ENCODE measurements around the gene KRTAP13-1.

DNA sequence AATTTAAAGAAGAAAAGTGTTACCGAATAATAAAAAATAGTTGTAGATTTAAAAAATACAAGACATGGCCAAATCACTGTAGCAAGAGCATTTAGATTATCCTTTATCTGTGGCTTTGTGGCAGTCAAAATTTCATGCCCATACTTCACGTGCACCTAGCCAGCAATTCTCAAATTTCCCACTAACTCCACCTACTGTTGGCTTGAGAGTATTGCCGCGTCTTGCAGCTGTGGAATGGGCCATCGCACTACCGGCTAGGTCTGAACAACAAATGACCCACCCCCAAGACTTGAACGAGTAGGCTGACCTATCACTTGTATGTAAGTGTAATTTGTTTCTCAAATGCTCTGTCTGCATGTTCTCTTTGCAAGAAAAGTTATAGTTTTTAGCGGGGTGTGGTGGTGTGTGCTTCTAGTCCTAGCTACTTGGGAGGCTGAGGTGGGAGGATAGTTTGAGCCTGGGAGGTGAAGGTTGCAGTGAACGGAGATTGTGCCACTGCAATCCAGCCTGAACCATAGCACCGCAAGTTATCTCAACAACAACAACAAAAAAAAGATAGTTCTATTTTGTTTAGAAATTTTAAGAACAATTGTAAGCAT is 38.3 kb downstream of the KRTAP13-1 start:
- TF ChIP-seq REST (IDR thresholded peaks at IDR 0.05; ENCODE audit: low read depth) (no peak), RAD21 (IDR thresholded peaks at IDR 0.05; ENCODE audit: low read depth) (no peak), CEBPB (IDR thresholded peaks at IDR 0.05) (no peak), EP300 (IDR thresholded peaks at IDR 0.05; ENCODE audit: borderline replicate concordance) (no peak), NFIC (IDR thresholded peaks at IDR 0.05) (no peak), TAF1 (IDR thresholded peaks at IDR 0.05; ENCODE audit: low read depth) (no peak), FOXM1 (IDR thresholded peaks at IDR 0.05; ENCODE audit: borderline replicate concordance, low read depth) (no peak), TEAD4 (IDR thresholded peaks at IDR 0.05) (no peak), CREB1 (IDR thresholded peaks at IDR 0.05; ENCODE audit: low read depth) (no peak), ZBTB7A (IDR thresholded peaks at IDR 0.05; ENCODE audit: low read depth) (no peak), USF1 (IDR thresholded peaks at IDR 0.05) (no peak)
- TF ChIP-seq, protein P1, sequence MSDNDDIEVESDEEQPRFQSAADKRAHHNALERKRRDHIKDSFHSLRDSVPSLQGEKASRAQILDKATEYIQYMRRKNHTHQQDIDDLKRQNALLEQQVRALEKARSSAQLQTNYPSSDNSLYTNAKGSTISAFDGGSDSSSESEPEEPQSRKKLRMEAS (IDR thresholded peaks at IDR 0.05): no peak

All from Ishikawa (cell line).